Measurements from ENCODE around the gene WT1.

The WT1 gene

DNA sequence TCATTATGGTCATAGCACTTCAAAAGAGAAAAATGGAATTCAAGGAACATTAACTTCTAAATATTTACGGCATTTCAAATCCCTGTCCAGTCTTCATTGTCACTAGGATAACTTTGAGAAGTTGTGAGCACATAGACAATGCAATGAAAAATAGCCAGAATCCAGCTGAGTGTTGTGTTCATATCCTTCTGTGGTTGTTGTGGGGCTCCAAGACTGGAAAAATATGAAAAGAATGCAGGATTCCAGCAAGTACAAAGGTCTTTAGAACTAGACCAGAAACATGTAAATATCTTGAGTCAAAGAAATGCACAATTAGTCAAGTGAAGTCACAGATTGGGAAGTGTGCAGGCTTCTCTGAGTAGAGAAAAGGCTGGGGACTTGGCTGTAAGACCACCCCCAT is 68.7 kb downstream of the WT1 start:
- H3K9me3 ChIP-seq (ENCODE audit: severe bottlenecking), result peaks cover 7% of the 10 kb centered on the region
- H3K27me3 ChIP-seq (ENCODE audit: insufficient read depth, low read depth, severe bottlenecking), result no peaks in the 10 kb centered on the region
- H3K27ac ChIP-seq, result no peak overlapping the region
- no peak overlapping the region for H3K4me3 ChIP-seq (ENCODE audit: low read depth, low read length)
- no peak for DNase-seq
- no peaks in the 10 kb centered on the region for H3K36me3 ChIP-seq
- TF ChIP-seq, protein P1, sequence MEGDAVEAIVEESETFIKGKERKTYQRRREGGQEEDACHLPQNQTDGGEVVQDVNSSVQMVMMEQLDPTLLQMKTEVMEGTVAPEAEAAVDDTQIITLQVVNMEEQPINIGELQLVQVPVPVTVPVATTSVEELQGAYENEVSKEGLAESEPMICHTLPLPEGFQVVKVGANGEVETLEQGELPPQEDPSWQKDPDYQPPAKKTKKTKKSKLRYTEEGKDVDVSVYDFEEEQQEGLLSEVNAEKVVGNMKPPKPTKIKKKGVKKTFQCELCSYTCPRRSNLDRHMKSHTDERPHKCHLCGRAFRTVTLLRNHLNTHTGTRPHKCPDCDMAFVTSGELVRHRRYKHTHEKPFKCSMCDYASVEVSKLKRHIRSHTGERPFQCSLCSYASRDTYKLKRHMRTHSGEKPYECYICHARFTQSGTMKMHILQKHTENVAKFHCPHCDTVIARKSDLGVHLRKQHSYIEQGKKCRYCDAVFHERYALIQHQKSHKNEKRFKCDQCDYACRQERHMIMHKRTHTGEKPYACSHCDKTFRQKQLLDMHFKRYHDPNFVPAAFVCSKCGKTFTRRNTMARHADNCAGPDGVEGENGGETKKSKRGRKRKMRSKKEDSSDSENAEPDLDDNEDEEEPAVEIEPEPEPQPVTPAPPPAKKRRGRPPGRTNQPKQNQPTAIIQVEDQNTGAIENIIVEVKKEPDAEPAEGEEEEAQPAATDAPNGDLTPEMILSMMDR (IDR thresholded peaks at IDR 0.05; ENCODE audit: low read depth, low read length), result no peak

DNA sequence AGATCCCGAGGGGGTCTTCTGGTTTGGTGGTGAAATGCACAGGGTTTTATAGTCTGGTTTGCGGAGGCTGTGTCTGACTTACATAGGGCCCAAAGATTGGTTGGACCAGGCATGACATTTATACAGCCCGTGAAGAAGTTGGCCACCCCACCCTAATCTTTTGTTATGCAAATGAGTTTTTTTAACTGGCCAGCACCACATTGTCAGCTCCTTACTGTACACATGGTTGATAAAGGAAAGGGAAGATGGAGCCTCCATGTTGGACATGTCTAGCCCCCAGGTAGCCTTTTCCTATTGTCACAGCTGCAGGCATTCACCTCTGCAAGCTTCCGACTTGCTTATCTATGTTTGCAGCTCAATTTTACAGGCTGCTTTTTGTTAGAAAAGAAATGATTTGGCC is 70.1 kb downstream of the WT1 start:
- Histone ChIP-seq H3K27ac (no peak overlapping the region), H3K36me3 (no peaks in the 10 kb centered on the region), H3K9me3 (ENCODE audit: severe bottlenecking) (peaks cover 7% of the 10 kb centered on the region), H3K27me3 (ENCODE audit: insufficient read depth, low read depth, severe bottlenecking) (no peaks in the 10 kb centered on the region), H3K4me3 (ENCODE audit: low read depth, low read length) (no peak overlapping the region)
- TF ChIP-seq, protein P1 (IDR thresholded peaks at IDR 0.05; ENCODE audit: low read depth, low read length), result no peak
- no peak for DNase-seq

DNA sequence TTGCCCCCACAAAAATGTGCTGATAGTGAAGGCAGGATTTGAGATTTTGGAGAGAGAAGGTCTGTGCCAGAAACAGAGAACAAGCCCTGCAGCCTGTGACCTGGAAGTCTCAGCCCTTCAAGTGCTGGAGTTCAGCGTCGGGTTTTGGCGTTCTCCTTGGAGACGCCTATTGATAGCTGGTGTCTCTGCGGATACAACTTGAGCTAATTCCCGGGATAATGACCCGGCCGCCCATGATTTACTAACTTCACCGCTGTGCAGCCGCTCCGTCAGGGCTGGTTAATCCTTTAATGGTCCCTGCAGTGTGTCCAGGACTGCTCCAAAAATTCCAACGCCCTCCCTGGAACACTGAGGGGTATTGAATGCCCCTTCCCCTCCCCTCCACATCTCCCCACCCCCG is 76.6 kb downstream of the WT1 start:
- Histone ChIP-seq H3K4me3 (ENCODE audit: low read depth, low read length) (no peak overlapping the region), H3K36me3 (no peaks in the 10 kb centered on the region), H3K27me3 (ENCODE audit: insufficient read depth, low read depth, severe bottlenecking) (peaks cover 4% of the 10 kb centered on the region), H3K27ac (no peak overlapping the region), H3K9me3 (ENCODE audit: severe bottlenecking) (peaks cover 10% of the 10 kb centered on the region)
- DNase-seq, result peak; percentile 89
- TF ChIP-seq, protein P1 (IDR thresholded peaks at IDR 0.05; ENCODE audit: low read depth, low read length), result no peak

DNA sequence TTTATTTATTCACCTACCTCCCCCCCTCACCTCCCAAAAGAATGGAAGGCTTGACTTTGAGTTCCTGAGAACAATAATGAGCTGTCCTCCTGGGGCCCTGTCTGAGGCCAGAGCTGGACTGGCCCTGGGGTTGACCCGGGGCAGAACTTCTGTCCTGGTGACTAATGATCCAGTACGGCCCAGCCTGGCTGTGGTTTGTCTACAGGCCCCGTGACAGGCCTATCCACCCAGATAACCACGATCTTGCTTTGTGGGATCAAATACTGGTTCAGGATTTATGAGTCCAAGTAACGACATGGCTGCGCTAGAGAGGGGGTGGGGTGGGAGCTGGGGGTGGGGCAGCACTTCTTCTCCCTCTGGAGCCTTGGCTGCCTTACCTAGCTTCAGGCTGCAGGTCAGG is 81.5 kb downstream of the WT1 start:
- Histone ChIP-seq H3K27me3 (ENCODE audit: insufficient read depth, low read depth, severe bottlenecking) (peaks cover 4% of the 10 kb centered on the region), H3K36me3 (no peaks in the 10 kb centered on the region), H3K9me3 (ENCODE audit: severe bottlenecking) (no peaks in the 10 kb centered on the region), H3K27ac (no peak overlapping the region), H3K4me3 (ENCODE audit: low read depth, low read length) (no peak overlapping the region)
- TF ChIP-seq, protein P1 (IDR thresholded peaks at IDR 0.05; ENCODE audit: low read depth, low read length), result no peak
- DNase-seq, result no peak

DNA sequence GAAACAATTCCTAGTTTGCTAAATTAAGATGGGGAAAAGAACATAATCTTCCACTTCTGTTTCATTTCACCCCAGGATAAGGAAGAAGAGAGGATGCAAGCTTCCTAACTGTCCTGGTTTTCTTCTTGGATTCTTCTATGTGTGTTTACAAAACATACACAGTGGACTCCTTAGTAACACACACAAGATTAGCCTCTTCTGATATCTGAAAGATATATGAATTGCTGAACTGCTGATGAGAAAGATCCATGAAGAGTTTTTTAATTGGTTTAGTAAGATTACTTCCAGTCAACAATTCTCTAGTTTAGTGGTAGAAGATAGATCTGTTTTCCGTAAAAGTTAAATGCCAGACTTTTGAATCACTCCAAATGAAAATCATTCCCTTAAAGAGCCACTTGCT is 86.8 kb downstream of the WT1 start:
- DNase-seq, result no peak
- Histone ChIP-seq H3K4me3 (ENCODE audit: low read depth, low read length) (no peak overlapping the region), H3K9me3 (ENCODE audit: severe bottlenecking) (no peaks in the 10 kb centered on the region), H3K36me3 (no peaks in the 10 kb centered on the region), H3K27ac (no peak overlapping the region), H3K27me3 (ENCODE audit: insufficient read depth, low read depth, severe bottlenecking) (peaks cover 7% of the 10 kb centered on the region)
- TF ChIP-seq, protein P1 (IDR thresholded peaks at IDR 0.05; ENCODE audit: low read depth, low read length), result no peak

DNA sequence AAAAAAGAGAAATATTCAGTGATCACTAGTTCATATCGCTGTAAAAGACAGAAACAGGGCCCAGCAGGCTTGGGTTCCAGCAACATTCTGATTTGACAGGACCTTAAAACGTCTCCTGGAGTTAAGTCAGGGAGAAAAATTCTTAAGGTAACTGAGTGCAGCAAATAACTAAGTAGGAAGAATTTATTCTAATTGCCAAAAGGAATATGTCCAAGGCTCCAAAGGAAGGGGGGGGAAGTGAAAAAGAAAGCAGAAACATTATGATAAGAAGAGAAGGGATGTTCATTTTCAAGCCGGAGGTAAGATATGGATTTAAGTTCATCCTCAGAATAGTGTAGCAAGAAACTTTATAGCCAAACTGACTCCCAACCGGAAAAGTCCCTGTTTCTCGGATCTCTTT is 90.4 kb downstream of the WT1 start:
- Histone ChIP-seq H3K36me3 (no peaks in the 10 kb centered on the region), H3K9me3 (ENCODE audit: severe bottlenecking) (no peaks in the 10 kb centered on the region), H3K27ac (no peak overlapping the region), H3K4me3 (ENCODE audit: low read depth, low read length) (no peak overlapping the region), H3K27me3 (ENCODE audit: insufficient read depth, low read depth, severe bottlenecking) (peaks cover 7% of the 10 kb centered on the region)
- TF ChIP-seq, protein P1 (IDR thresholded peaks at IDR 0.05; ENCODE audit: low read depth, low read length), result no peak
- no peak for DNase-seq

All from WERI-Rb-1 (cell line).